Neutrophil (primary cell): ENCODE data around the gene LENG1.
"Not testable (repeated sequence)": the region's sequence is repeated elsewhere in the genome, so short reads cannot be mapped to it uniquely, and the experiment has no call there.

Experiments used
- H3K27ac ChIP-seq: fragments of 200-600 bp; sonication (generic); 2 replicates; pipeline ENCODE4 v1.5.1; 2016; ENCODE audit warnings: mild to moderate bottlenecking, moderate library complexity
- H3K27me3 ChIP-seq: fragments of 200-600 bp; sonication (generic); 2 replicates; pipeline ENCODE4 v1.6.0; 2016; ENCODE audit warnings: mild to moderate bottlenecking
- H3K36me3 ChIP-seq: fragments of 200-600 bp; sonication (generic); 2 replicates; pipeline ENCODE4 v1.5.1; 2017
- H3K4me1 ChIP-seq, 2 experiments: fragments of 200-600 bp in 1 of 2; sonication (generic) in 1 of 2; 1 replicate in 1 of 2; 2 replicates in 1 of 2; pipeline versions ENCODE4 v1.5.1 to v1.6.1; 2013 to 2016; ENCODE audit warnings: low read depth in 1 of 2, low read length in 1 of 2, mild to moderate bottlenecking in 1 of 2, moderate library complexity in 1 of 2; ENCODE audit not compliant: control insufficient read depth in 1 of 2, insufficient read depth in 1 of 2
- H3K4me3 ChIP-seq, 2 experiments: fragments of 200-600 bp in 1 of 2; sonication (generic) in 1 of 2; 1 replicate in 1 of 2; 2 replicates in 1 of 2; pipeline ENCODE4 v1.5.1; 2013 to 2016; ENCODE audit warnings: low read depth in 1 of 2, low read length in 1 of 2, mild to moderate bottlenecking in 1 of 2, moderate library complexity in 1 of 2
- H3K9me3 ChIP-seq: fragments of 200-600 bp; sonication (generic); 2 replicates; pipeline ENCODE4 v1.5.1; 2016
- CTCF ChIP-seq: fragments of 200-600 bp; sonication (generic); IDR thresholded peaks from 2 replicates; pipeline ENCODE4 v1.5.1; 2016; ENCODE audit warnings: antibody characterized with exemption

The LENG1 gene

DNA sequence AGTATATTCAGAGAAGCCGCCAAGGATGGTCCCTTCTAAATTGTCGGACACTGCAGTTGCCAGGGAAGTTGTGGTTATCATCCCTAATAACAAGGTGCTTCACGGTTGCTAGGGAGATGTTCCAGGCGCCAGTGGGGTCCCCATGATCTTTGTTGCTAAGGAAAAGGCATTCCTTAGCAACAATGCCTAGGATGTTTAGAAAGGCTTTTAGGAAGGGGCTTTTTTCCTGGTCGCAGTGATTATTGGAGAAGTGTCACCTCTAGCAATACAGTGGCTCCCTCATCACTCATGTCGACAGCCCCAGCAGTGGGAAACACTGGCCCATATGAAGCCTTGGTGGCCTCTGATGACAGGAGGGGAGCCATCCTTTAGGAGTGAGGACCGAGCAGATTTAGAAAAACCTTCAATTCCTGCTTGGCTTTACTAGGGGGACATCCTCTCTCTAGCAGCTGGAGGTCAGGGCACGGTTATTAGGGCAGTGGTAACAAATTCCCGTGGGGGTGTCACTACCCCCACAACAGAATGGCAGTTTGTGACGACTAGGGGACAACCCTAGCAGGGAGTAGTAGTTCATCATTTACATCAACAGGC, 19.8 kb upstream of the LENG1 start:
- Histone ChIP-seq H3K9me3 (no peaks in the 10 kb centered on the region), H3K27ac (peak overlapping the region; percentile 50), H3K36me3 (peaks cover 95% of the 10 kb centered on the region), H3K4me3 (no peak overlapping the region), H3K4me1 (peaks cover 6 to 7% of the 10 kb centered on the region in 2 experiments), H3K27me3 (no peaks in the 10 kb centered on the region)
- TF ChIP-seq CTCF, result no peak

GRCh38 chr19:54178581-54179261, 19.2 kb upstream of the LENG1 start:
- H3K27me3 ChIP-seq, result no peaks in the 10 kb centered on the region
- peaks cover 95% of the 10 kb centered on the region for H3K36me3 ChIP-seq
- peaks cover 7 to 8% of the 10 kb centered on the region in 2 experiments for H3K4me1 ChIP-seq
- no peak overlapping the region for H3K27ac ChIP-seq
- H3K4me3 ChIP-seq, result no peak overlapping the region
- no peak for TF ChIP-seq CTCF
- no peaks in the 10 kb centered on the region for H3K9me3 ChIP-seq

DNA sequence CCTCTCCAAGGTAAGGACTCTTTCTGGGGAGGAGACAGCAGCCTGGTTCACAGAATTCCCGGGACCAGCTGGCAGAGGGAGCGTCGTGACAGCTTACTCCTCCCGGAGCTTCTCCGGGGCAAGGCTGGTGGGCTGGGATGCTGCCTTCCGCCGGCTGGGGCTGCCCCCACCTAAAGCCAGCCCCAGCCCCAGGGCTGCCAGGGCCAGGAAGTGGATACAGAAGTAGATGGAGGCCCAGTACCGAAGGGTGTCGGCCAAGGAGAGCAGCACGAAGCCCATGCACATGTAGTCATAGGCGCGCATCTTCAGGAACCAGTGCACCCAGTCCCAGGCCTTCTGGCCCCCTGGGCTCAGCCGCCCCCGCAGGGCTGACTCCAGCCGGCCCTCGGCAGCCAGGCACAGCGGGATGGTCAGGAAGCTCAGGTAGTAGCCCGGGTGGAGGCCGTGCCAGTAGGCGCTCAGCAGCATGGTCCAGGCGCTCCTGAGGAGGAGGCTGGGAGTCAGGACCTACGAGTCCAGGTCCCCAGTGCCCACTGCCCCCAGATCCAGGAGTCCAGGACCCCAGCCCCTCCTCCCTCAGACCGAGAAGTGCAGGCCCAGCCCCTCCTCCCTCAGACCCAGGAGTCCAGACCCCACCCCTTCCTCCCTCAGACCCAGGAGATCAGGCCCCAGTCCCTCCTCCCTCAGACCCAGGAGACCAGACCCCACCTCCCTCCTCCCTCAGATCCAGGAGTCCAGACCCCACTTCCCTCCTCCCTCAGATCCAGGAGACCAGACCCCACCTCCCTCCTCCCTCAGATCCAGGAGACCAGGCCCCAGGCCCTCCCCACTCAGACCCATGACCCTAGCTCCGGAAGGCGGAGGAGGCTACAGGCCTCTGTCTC, 14.7 kb upstream of the LENG1 start:
- peak overlapping the region; percentile 43 for H3K27ac ChIP-seq
- H3K4me3 ChIP-seq, result no peak overlapping the region
- H3K36me3 ChIP-seq, result peaks cover 58% of the 10 kb centered on the region
- H3K9me3 ChIP-seq, result no peaks in the 10 kb centered on the region
- peaks cover 9 to 16% of the 10 kb centered on the region in 2 experiments for H3K4me1 ChIP-seq
- no peaks in the 10 kb centered on the region for H3K27me3 ChIP-seq
- TF ChIP-seq CTCF, result no peak

DNA sequence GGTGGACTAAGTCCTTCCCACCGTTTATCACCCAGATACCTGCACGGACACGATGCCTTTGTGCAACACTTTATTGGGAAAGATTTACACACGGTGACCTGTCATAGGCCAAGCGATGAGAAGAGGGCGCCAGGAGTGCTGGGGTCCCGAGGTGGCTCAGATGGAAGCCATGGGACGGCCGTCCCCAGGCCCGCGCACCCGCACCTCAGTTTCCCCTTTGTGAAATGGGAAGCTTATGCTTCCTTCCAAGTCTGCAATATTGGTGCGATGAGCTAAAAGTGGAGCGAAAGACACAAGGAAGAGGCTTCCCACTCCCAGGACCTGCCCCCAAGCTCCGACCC, 13.8 kb upstream of the LENG1 start:
- Histone ChIP-seq H3K9me3 (no peaks in the 10 kb centered on the region), H3K4me1 (peaks cover 11 to 19% of the 10 kb centered on the region in 2 experiments), H3K4me3 (no peak overlapping the region), H3K36me3 (peaks cover 50% of the 10 kb centered on the region), H3K27ac (peak overlapping the region; percentile 43), H3K27me3 (no peaks in the 10 kb centered on the region)
- TF ChIP-seq CTCF, result no peak

GRCh38 chr19:54172471-54173358, 13.2 kb upstream of the LENG1 start, which contains the start of gene TMC4:
Gene TMC4, minus strand, starts transcription at chr19:54173160. Its CDS starts 43 bp downstream, at chr19:54173117.
- H3K27ac ChIP-seq, result peak within 1 kb of the TSS; percentile 43
- TF ChIP-seq CTCF, result peak; percentile 15
- no peaks in the 10 kb centered on the region for H3K27me3 ChIP-seq
- H3K4me3 ChIP-seq, result no peak within 1 kb of the TSS
- peaks cover 43% of the 10 kb centered on the region for H3K36me3 ChIP-seq
- H3K9me3 ChIP-seq, result no peaks in the 10 kb centered on the region
- H3K4me1 ChIP-seq, result peaks cover 16 to 24% of the 10 kb centered on the region in 2 experiments

DNA sequence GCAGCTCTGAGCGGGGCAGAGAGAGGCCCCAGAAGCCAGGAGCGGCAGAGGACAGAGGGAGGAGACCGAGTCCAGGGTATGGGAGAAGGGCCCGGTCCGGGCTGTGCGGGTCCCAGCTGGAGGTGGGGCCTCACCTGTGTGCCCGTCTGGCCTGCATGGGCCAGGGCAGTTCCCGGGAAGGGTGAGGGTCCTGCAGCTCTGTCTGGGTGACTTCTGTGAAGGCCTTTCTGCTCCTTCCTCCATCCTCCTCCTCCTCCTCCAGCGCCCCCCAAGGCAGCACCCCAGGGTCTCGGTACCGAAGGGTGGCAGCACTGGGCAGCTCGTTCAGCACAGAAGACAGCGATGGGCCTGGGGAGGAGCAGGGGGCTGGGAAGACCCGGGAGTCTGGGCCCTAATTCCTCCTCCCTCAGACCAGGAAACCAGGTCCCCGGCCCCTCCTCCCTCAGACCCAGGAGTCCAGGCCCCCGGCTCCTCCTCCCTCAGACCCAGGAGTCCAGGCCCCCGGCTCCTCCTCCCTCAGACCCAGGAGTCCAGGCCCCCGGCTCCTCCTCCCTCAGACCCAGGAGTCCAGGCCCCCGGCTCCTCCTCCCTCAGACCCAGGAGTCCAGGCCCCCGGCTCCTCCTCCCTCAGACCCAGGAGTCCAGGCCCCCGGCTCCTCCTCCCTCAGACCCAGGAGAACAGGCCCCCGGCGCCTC, 12.4 kb upstream of the LENG1 start:
- not testable (repeated sequence) for H3K27me3 ChIP-seq, H3K9me3 ChIP-seq, H3K4me3 ChIP-seq, H3K27ac ChIP-seq
- Histone ChIP-seq H3K4me1 (peaks cover 21 to 29% of the 10 kb centered on the region in 2 experiments), H3K36me3 (peaks cover 35% of the 10 kb centered on the region)
